Measurements from ENCODE around the gene AVPR2.

- TF ChIP-seq, protein P1, sequence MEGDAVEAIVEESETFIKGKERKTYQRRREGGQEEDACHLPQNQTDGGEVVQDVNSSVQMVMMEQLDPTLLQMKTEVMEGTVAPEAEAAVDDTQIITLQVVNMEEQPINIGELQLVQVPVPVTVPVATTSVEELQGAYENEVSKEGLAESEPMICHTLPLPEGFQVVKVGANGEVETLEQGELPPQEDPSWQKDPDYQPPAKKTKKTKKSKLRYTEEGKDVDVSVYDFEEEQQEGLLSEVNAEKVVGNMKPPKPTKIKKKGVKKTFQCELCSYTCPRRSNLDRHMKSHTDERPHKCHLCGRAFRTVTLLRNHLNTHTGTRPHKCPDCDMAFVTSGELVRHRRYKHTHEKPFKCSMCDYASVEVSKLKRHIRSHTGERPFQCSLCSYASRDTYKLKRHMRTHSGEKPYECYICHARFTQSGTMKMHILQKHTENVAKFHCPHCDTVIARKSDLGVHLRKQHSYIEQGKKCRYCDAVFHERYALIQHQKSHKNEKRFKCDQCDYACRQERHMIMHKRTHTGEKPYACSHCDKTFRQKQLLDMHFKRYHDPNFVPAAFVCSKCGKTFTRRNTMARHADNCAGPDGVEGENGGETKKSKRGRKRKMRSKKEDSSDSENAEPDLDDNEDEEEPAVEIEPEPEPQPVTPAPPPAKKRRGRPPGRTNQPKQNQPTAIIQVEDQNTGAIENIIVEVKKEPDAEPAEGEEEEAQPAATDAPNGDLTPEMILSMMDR (IDR thresholded peaks at IDR 0.05), result no peak
- TF ChIP-seq POLR2A (IDR thresholded peaks at IDR 0.05), result no peak
Measured at GRCh38 chrX:153903238-153903980, 1.1 kb upstream of the AVPR2 start.
